OCI-LY3 (cell line): ENCODE results near the gene INTS11.

Experiments
- H2AFZ ChIP-seq: fragments of 200-600, 300-600 bp; shearing (Covaris generic); 2 replicates; pipeline ENCODE4 v1.6.0; 2014; ENCODE audit warnings: antibody characterized with exemption, low read depth, low read length
- H3K27ac ChIP-seq: fragments of 200-600, 300-600 bp; sonication (generic); 2 replicates; pipeline ENCODE4 v1.5.1; 2014; ENCODE audit warnings: mild to moderate bottlenecking, low read length, moderate library complexity, mixed read lengths
- H3K27me3 ChIP-seq: fragments of 200-600, 300-600 bp; sonication (generic); 2 replicates; pipeline ENCODE4 v1.6.1; 2014; ENCODE audit warnings: low read depth, low read length, mixed read lengths
- H3K36me3 ChIP-seq: fragments of 200-600, 300-600 bp; sonication (generic); replicated peaks from 2 replicates; pipeline ENCODE3; 2014; ENCODE audit warnings: low read depth, low read length, mixed read lengths
- H3K4me1 ChIP-seq: fragments of 300-600, 200-600 bp; sonication (generic); 2 replicates; pipeline ENCODE4 v1.6.1; 2014; ENCODE audit warnings: low read length, mixed read lengths
- H3K4me2 ChIP-seq: fragments of 200-600, 300-600 bp; sonication (generic); 2 replicates; pipeline ENCODE4 v1.6.1; 2014; ENCODE audit warnings: low read length, mixed read lengths
- H3K4me3 ChIP-seq: fragments of 300-600, 200-600 bp; sonication (generic); 2 replicates; pipeline ENCODE4 v1.5.1; 2014; ENCODE audit warnings: antibody characterized with exemption, mild to moderate bottlenecking, low read length, moderate library complexity
- H3K79me2 ChIP-seq: fragments of 300-600, 200-600 bp; shearing (Covaris generic); 2 replicates; pipeline ENCODE4 v1.6.1; 2014; ENCODE audit warnings: mild to moderate bottlenecking, low read length, mixed read lengths
- H3K9ac ChIP-seq: fragments of 300-600, 200-600 bp; shearing (Covaris generic); 2 replicates; pipeline ENCODE4 v1.6.0; 2014; ENCODE audit warnings: mild to moderate bottlenecking, low read length, moderate library complexity
- H3K9me3 ChIP-seq: fragments of 200-600, 300-600 bp; shearing (Covaris generic); 2 replicates; pipeline ENCODE4 v1.6.1; 2014; ENCODE audit warnings: low read length, mixed read lengths; ENCODE audit not compliant: insufficient read depth
- H4K20me1 ChIP-seq: fragments of 200-600, 300-600 bp; sonication (generic); 2 replicates; pipeline ENCODE4 v1.6.1; 2016; ENCODE audit warnings: low read length, mixed read lengths; ENCODE audit not compliant: insufficient read depth
- CTCF ChIP-seq: fragments of 200-600, 300-600 bp; sonication (generic); IDR thresholded peaks from 2 replicates; pipeline ENCODE4 v1.5.1; 2014; ENCODE audit warnings: antibody characterized with exemption, low read length, low read depth
- EZH2phosphoT487 ChIP-seq: fragments of 200-600 bp; shearing (Covaris generic); IDR thresholded peaks from 2 replicates; pipeline ENCODE4 v1.6.1; 2018; ENCODE audit warnings: antibody characterized with exemption, mixed run types, low read depth

The INTS11 gene

GRCh38 chr1:1314237-1314586 is 10.2 kb downstream of the INTS11 start:
- Histone ChIP-seq H3K27ac (no peak overlapping the region), H3K36me3 (peaks cover 31% of the 10 kb centered on the region), H2AFZ (no peak overlapping the region), H3K27me3 (no peaks in the 10 kb centered on the region), H3K4me2 (no peak overlapping the region), H3K79me2 (peaks cover 9% of the 10 kb centered on the region; the same call in 1 of the 2 replicates), H3K4me1 (peaks cover 6% of the 10 kb centered on the region), H4K20me1 (0 out of 2 replicates have a peak, but pooled peaks cover 3% of the 10 kb centered on the region), H3K9me3 (no peaks in the 10 kb centered on the region), H3K4me3 (no peak overlapping the region), H3K9ac (no peak overlapping the region)
- no peak for TF ChIP-seq EZH2phosphoT487
- no peak for TF ChIP-seq CTCF

- H3K79me2 ChIP-seq, result peaks cover 5% of the 10 kb centered on the region; the same call in 1 of the 2 replicates
- no peak overlapping the region for H3K4me3 ChIP-seq
- H2AFZ ChIP-seq, result no peak overlapping the region
- no peaks in the 10 kb centered on the region for H3K27me3 ChIP-seq
- no peak overlapping the region for H3K27ac ChIP-seq
- H3K4me2 ChIP-seq, result no peak overlapping the region
- TF ChIP-seq CTCF (no peak), EZH2phosphoT487 (no peak)
- H3K36me3 ChIP-seq, result peaks cover 30% of the 10 kb centered on the region
- H3K9ac ChIP-seq, result no peak overlapping the region
- H3K4me1 ChIP-seq, result peaks cover 7% of the 10 kb centered on the region
- H4K20me1 ChIP-seq, result 0 out of 2 replicates have a peak, but pooled peaks cover 3% of the 10 kb centered on the region
- H3K9me3 ChIP-seq, result no peaks in the 10 kb centered on the region
Measured at GRCh38 chr1:1313500-1314236, 10.8 kb downstream of the INTS11 start.

- Histone ChIP-seq H3K9me3 (no peaks in the 10 kb centered on the region), H3K79me2 (peaks cover 5% of the 10 kb centered on the region; the same call in 1 of the 2 replicates), H3K27me3 (no peaks in the 10 kb centered on the region)
Measured at GRCh38 chr1:1312450-1313314, 11.8 kb downstream of the INTS11 start.

More at GRCh38 chr1:1312450-1313314, 11.8 kb downstream of the INTS11 start:
- Histone ChIP-seq H3K36me3 (peaks cover 27% of the 10 kb centered on the region), H3K4me3 (no peak overlapping the region), H3K4me1 (peaks cover 7% of the 10 kb centered on the region), H3K4me2 (no peak overlapping the region), H2AFZ (no peak overlapping the region), H4K20me1 (0 out of 2 replicates have a peak, but pooled peaks cover 3% of the 10 kb centered on the region), H3K27ac (no peak overlapping the region), H3K9ac (no peak overlapping the region)
- no peak for TF ChIP-seq EZH2phosphoT487
- TF ChIP-seq CTCF, result no peak
